Left ventricle myocardium inferior (tissue), 1 donor: ENCODE results near the gene IL17RB. TPM values are rescaled to one million over a fixed set of nuclear protein-coding genes. Genes with fewer than 3 reads are reported as not detected.

Source experiments
- DNase-seq: peaks from one replicate; pipeline ENCODE4 v3.0.0-alpha.2; 2020
- H3K27ac ChIP-seq: fragments of 200-600 bp; replicated peaks from 2 replicates; pipeline ENCODE4 v1.8.0; 2021
- H3K27me3 ChIP-seq: fragments of 200-600 bp; 2 replicates; pipeline ENCODE4 v1.8.0; 2021; ENCODE audit warnings: low read depth
- H3K36me3 ChIP-seq: fragments of 200-600 bp; 2 replicates; pipeline ENCODE4 v1.8.0; 2021
- H3K4me1 ChIP-seq: fragments of 200-600 bp; 2 replicates; pipeline ENCODE4 v1.8.0; 2021
- H3K4me3 ChIP-seq: fragments of 200-600 bp; 2 replicates; pipeline ENCODE4 v1.8.0; 2021; ENCODE audit warnings: mild to moderate bottlenecking, moderate library complexity
- H3K9me3 ChIP-seq: fragments of 200-600 bp; replicated peaks from 2 replicates; pipeline ENCODE4 v1.8.0; 2021
- intact Hi-C: fragments of 100-400 bp; cut with micrococcal nuclease; formaldehyde crosslinking; loops from one replicate; pipeline ENCODE4 v1.11.0; 2022
- total RNA-seq: library from RNA; stranded (reverse); fragmentation: NEBNext Ultra II Directional; extraction: Animal tissue kit (Norgen Biotek cat#: 25700); gene quantifications from one replicate; pipeline ENCODE4 v1.2.1, GENCODE V29; 2021
- TF ChIP-seq, protein P1 (sequence below): fragments of 200-600 bp; IDR thresholded peaks from 2 replicates; pipeline ENCODE4 v1.8.0; 2021; ENCODE audit warnings: antibody characterized with exemption, mild to moderate bottlenecking, borderline replicate concordance
- donor health status: DM: no; HTN: yes; CAD: no; lungs with severe emphysema.

IL17RB gene
- total RNA-seq, 1 donor from 2014 or later, result 0.47 TPM

- Histone ChIP-seq H3K27me3 (peaks cover 5% of the 10 kb centered on the region), H3K36me3 (no peaks in the 10 kb centered on the region), H3K4me3 (no peak overlapping the region), H3K9me3 (no peaks in the 10 kb centered on the region), H3K27ac (no peak overlapping the region), H3K4me1 (peaks cover 18% of the 10 kb centered on the region)
- intact Hi-C loops, result no loop called here
- TF ChIP-seq, protein P1, sequence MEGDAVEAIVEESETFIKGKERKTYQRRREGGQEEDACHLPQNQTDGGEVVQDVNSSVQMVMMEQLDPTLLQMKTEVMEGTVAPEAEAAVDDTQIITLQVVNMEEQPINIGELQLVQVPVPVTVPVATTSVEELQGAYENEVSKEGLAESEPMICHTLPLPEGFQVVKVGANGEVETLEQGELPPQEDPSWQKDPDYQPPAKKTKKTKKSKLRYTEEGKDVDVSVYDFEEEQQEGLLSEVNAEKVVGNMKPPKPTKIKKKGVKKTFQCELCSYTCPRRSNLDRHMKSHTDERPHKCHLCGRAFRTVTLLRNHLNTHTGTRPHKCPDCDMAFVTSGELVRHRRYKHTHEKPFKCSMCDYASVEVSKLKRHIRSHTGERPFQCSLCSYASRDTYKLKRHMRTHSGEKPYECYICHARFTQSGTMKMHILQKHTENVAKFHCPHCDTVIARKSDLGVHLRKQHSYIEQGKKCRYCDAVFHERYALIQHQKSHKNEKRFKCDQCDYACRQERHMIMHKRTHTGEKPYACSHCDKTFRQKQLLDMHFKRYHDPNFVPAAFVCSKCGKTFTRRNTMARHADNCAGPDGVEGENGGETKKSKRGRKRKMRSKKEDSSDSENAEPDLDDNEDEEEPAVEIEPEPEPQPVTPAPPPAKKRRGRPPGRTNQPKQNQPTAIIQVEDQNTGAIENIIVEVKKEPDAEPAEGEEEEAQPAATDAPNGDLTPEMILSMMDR, result no peak
- DNase-seq, result no peak
Observed at GRCh38 chr3:53805463-53806159, 40.8 kb upstream of the IL17RB start.

DNA sequence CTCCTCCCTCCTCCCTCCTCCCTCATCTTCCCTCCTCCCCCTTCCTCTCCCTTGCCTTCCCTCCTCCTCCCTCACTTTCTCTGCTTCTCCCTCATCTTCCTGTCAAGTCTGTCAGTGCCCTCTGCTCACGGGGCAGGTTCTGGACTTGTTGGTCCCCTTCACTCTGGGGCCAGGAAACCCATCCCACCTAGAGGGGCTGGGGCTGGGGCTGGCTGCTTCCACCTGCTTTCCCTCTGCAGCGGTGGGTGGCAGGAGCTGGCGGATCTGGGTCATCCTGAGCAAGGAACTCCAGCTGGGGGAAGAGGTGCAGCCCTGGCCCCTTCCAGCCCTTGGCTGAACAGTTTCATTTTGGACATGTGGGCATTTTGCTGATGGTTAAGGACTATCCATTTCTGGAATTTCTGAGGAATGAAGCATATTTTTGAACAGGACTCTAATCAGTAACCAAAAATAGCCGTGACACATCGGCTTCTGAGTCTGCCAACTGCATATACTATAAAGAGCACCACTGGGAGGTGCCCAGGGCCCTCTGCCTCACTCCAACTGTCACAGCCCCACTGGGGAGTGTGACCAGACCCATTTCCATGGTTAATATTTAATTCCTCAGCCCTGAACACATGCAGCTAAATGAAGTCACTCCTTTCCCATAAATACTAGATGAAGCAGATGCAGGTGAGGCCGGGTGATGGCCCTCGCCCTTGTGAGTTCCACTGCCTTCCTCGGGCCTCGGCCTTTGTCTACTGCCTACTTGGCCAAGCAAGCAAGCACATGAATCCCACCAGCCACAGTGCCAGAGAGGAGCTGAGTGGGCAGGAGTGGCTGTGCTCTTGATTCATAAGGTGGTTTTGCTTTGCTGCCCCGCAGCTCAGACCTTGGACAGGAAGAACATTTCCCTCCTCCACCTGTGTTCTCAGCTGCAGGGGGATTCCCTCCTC, 39.9 kb upstream of the IL17RB start:
- TF ChIP-seq, protein P1, result no peak
- no peaks in the 10 kb centered on the region for H3K9me3 ChIP-seq
- peaks cover 18% of the 10 kb centered on the region for H3K4me1 ChIP-seq
- H3K27me3 ChIP-seq, result peaks cover 5% of the 10 kb centered on the region
- no peaks in the 10 kb centered on the region for H3K36me3 ChIP-seq
- peak overlapping the region; percentile 48 for H3K27ac ChIP-seq
- DNase-seq, result no peak
- H3K4me3 ChIP-seq, result no peak overlapping the region
- intact Hi-C loops, result no loop called here

DNA sequence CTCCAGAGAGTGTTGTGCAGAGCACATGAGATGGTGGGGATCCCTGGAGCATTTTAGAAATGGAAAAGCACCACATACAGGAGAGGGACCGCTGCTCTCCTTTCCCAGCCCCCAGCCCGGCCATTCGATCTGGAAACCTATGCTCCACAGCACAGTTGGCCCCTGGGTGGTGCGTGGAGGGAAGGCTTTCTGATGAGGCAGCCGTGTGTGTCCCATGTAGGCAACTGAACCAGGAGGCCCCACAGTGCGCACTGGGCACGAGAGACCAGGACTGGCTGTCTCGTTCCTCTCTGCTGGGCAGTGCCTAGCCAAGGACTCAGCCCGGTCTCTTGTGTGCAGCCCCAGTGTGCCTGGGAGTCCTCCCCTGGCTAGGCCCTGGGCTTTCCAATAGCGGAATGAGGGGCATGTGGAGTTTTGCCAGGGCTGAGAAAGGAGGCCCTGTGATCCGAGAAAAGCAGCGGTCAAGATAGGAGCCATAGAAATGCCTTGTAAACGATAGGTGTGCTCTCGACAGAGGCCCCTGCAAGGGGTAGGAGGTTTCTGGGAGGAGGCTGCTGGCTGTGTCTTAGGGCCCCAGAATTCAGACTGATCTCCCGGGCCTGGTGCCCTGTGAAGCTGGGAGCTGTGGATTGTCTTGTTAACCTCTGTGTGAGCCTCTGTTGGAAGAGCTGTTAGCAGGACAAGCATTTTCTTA, 39.1 kb upstream of the IL17RB start:
- TF ChIP-seq, protein P1, result no peak
- Histone ChIP-seq H3K9me3 (no peaks in the 10 kb centered on the region), H3K4me3 (no peak overlapping the region), H3K4me1 (peaks cover 18% of the 10 kb centered on the region), H3K36me3 (no peaks in the 10 kb centered on the region), H3K27me3 (peaks cover 5% of the 10 kb centered on the region), H3K27ac (peak overlapping the region; percentile 48)
- DNase-seq, result no peak
- intact Hi-C loops, result no loop called here

DNA sequence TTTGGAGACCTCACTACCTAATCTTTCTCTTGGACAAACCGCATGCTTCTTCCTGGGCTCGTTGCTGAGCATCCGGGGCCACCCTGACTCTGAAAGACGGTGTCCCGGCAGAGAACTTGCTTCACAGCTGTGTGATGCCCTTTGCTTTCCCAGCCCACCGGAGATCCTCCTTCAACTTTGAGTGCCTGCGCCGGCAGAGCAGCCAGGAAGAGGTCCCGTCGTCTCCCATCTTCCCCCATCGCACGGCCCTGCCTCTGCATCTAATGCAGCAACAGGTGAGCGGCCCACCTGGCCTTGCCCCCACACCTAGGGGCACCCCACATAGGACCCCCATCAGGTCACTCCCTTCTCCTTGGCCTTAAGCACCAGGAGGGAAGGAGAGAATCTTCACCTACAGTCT, 37.9 kb upstream of the IL17RB start:
- TF ChIP-seq, protein P1, result no peak
- Histone ChIP-seq H3K9me3 (no peaks in the 10 kb centered on the region), H3K27me3 (peaks cover 5% of the 10 kb centered on the region), H3K4me1 (peaks cover 18% of the 10 kb centered on the region), H3K36me3 (no peaks in the 10 kb centered on the region), H3K27ac (no peak overlapping the region), H3K4me3 (no peak overlapping the region)
- intact Hi-C loops, result no loop called here
- DNase-seq, result no peak

GRCh38 chr3:53809267-53809666, 37.1 kb upstream of the IL17RB start:
- Histone ChIP-seq H3K9me3 (no peaks in the 10 kb centered on the region), H3K27ac (no peak overlapping the region), H3K4me3 (no peak overlapping the region), H3K27me3 (peaks cover 5% of the 10 kb centered on the region), H3K36me3 (no peaks in the 10 kb centered on the region), H3K4me1 (peaks cover 18% of the 10 kb centered on the region)
- no peak for DNase-seq
- TF ChIP-seq, protein P1, result no peak
- intact Hi-C loops, result no loop called here
